LNCaP clone FGC (cell line): Measurements from ENCODE around the gene CPXM2.

Source experiments
- DNase-seq: peaks from one replicate; pipeline ENCODE4 v3.0.0-alpha.2; 2011; ENCODE audit warnings: low read depth
- H3K4me3 ChIP-seq: 2 replicates; pipeline ENCODE4 v1.5.1; 2011; ENCODE audit warnings: mild to moderate bottlenecking, low read depth, low read length, control low read depth
- CTCF ChIP-seq: IDR thresholded peaks from 2 replicates; pipeline ENCODE4 v1.5.1; 2012; ENCODE audit warnings: mild to moderate bottlenecking; ENCODE audit not compliant: control insufficient read depth, insufficient read depth; ENCODE audit errors: extremely low read depth

The CPXM2 gene

GRCh38 chr10:123809632-123810031 lies 82.0 kb downstream of the CPXM2 start:
- no peak for TF ChIP-seq CTCF
- no peak overlapping the region for H3K4me3 ChIP-seq
- DNase-seq = no peak

- no peak for DNase-seq
- no peak for TF ChIP-seq CTCF
- H3K4me3 ChIP-seq = no peak overlapping the region
These were observed 82.7 kb downstream of the CPXM2 start for GRCh38 chr10:123808906-123809305.

- H3K4me3 ChIP-seq = no peak overlapping the region
- no peak for DNase-seq
- no peak for TF ChIP-seq CTCF
These were observed 83.3 kb downstream of the CPXM2 start for GRCh38 chr10:123808286-123808685.

GRCh38 chr10:123807444-123808035 lies 84.1 kb downstream of the CPXM2 start:
- no peak for DNase-seq
- H3K4me3 ChIP-seq = no peak overlapping the region
- no peak for TF ChIP-seq CTCF

- H3K4me3 ChIP-seq = no peak overlapping the region
- no peak for TF ChIP-seq CTCF
- DNase-seq = no peak
These were observed 86.9 kb downstream of the CPXM2 start for GRCh38 chr10:123804716-123805115.

- DNase-seq = no peak
- no peak for TF ChIP-seq CTCF
- no peak overlapping the region for H3K4me3 ChIP-seq
These were observed 90.8 kb downstream of the CPXM2 start for GRCh38 chr10:123800821-123801220.

GRCh38 chr10:123800289-123800688 lies 91.3 kb downstream of the CPXM2 start:
- no peak for DNase-seq
- H3K4me3 ChIP-seq = no peak overlapping the region
- TF ChIP-seq CTCF = no peak
